ENCODE measurements around the gene TMEM131. TPM values are rescaled to one million over a fixed set of nuclear protein-coding genes. Genes with fewer than 3 reads are reported as not detected.
"Not testable (repeated sequence)": the region's sequence is repeated elsewhere in the genome, so short reads cannot be mapped to it uniquely, and the experiment has no call there.

TMEM131 gene
- total RNA-seq, 1 experiment from 2014 or later: 29.6 TPM

- Histone ChIP-seq H3K4me3 (no peak overlapping the region), H4K20me1 (ENCODE audit: insufficient read depth) (no peaks in the 10 kb centered on the region), H3K27me3 (ENCODE audit: insufficient read depth, low read depth) (no peaks in the 10 kb centered on the region), H3K27ac (no peak overlapping the region), H3K79me2 (ENCODE audit: low read depth) (no peaks in the 10 kb centered on the region), H3K9me3 (ENCODE audit: insufficient read depth, low read depth) (no peaks in the 10 kb centered on the region), H3K36me3 (ENCODE audit: low read depth) (no peaks in the 10 kb centered on the region), H3K4me1 (replicated peaks; ENCODE audit: insufficient read depth) (no peaks in the 10 kb centered on the region), H3F3A (ENCODE audit: insufficient read depth, low read depth) (no peaks in the 10 kb centered on the region), H2AFZ (0 out of 2 replicates have a peak overlapping the region, but pooled peaks have one; percentile 63), H3K9me2 (ENCODE audit: insufficient read depth) (no peaks in the 10 kb centered on the region), H3K4me2 (no peak overlapping the region)
- POLR2A ChIA-PET (ENCODE audit: unreplicated experiment): no interaction called here
- no TSS peak for BruUV-seq (replicated peaks)
- TF ChIP-seq CTCF (conservative IDR thresholded peaks at IDR 0.05): no peak
- TF ChIP-seq EZH2 (IDR thresholded peaks at IDR 0.05; ENCODE audit: low read depth): no peak
- no peak for DNase-seq
- intact Hi-C loops (cut with micrococcal nuclease; ENCODE audit: unreplicated experiment): no loop called here
- CTCF ChIA-PET: no interaction called here
Observed at GRCh38 chr2:98025481-98026037, 29.8 kb upstream of the TMEM131 start.

- CTCF ChIA-PET: interaction anchor here (0.6 kb wide), 1 partner anchor 1226 kb away, joined by 7 read pairs; no protein-coding TSS in a partner anchor
- intact Hi-C loops (cut with micrococcal nuclease; ENCODE audit: unreplicated experiment); BruUV-seq (replicated peaks): not testable (repeated sequence)
Observed at GRCh38 chr2:98022067-98022466, 26.3 kb upstream of the TMEM131 start.

GRCh38 chr2:98020992-98021713 lies 25.4 kb upstream of the TMEM131 start:
- Histone ChIP-seq H3K27ac (no peak overlapping the region), H3K4me1 (replicated peaks; ENCODE audit: insufficient read depth) (peaks cover 11% of the 10 kb centered on the region; the same call in 1 of the 2 replicates), H3K36me3 (ENCODE audit: low read depth) (no peaks in the 10 kb centered on the region), H3K4me3 (no peak overlapping the region), H3K79me2 (ENCODE audit: low read depth) (no peaks in the 10 kb centered on the region), H2AFZ (no peak overlapping the region), H3F3A (ENCODE audit: insufficient read depth, low read depth) (0 out of 2 replicates have a peak, but pooled peaks cover 4% of the 10 kb centered on the region), H3K27me3 (ENCODE audit: insufficient read depth, low read depth) (no peaks in the 10 kb centered on the region), H3K9me3 (ENCODE audit: insufficient read depth, low read depth) (no peaks in the 10 kb centered on the region), H3K9me2 (ENCODE audit: insufficient read depth) (no peaks in the 10 kb centered on the region), H4K20me1 (ENCODE audit: insufficient read depth) (no peaks in the 10 kb centered on the region), H3K4me2 (no peak overlapping the region)
- CTCF ChIA-PET: no interaction called here
- POLR2A ChIA-PET (ENCODE audit: unreplicated experiment): no interaction called here
- no peak for DNase-seq
- no TSS peak for BruUV-seq (replicated peaks)
- TF ChIP-seq CTCF (conservative IDR thresholded peaks at IDR 0.05): no peak
- intact Hi-C loops (cut with micrococcal nuclease; ENCODE audit: unreplicated experiment): no loop called here

More at GRCh38 chr2:98022067-98022466, 26.3 kb upstream of the TMEM131 start:
- H3K79me2 ChIP-seq (ENCODE audit: low read depth); H3K4me2 ChIP-seq; H4K20me1 ChIP-seq (ENCODE audit: insufficient read depth); H3K36me3 ChIP-seq (ENCODE audit: low read depth); H3K4me3 ChIP-seq; H3K9me2 ChIP-seq (ENCODE audit: insufficient read depth); H3K27me3 ChIP-seq (ENCODE audit: insufficient read depth, low read depth); H3F3A ChIP-seq (ENCODE audit: insufficient read depth, low read depth); H3K27ac ChIP-seq; H3K4me1 ChIP-seq (replicated peaks; ENCODE audit: insufficient read depth); H2AFZ ChIP-seq; H3K9me3 ChIP-seq (ENCODE audit: insufficient read depth, low read depth); DNase-seq: not testable (repeated sequence)
- POLR2A ChIA-PET (ENCODE audit: unreplicated experiment): interaction anchor here (0.7 kb wide), 1 partner anchor 357 kb away, joined by 4 read pairs; no protein-coding TSS in a partner anchor

All from PC-9 (cell line).